RPMI7951 (cell line): ENCODE data around the gene CERKL. TPM values are rescaled to one million over a fixed set of nuclear protein-coding genes. Genes with fewer than 3 reads are reported as not detected.

Source experiments
- DNase-seq: peaks from one replicate; pipeline ENCODE4 v3.0.0-alpha.2; 2012; ENCODE audit warnings: low read depth
- total RNA-seq: library from RNA; depleted of rRNA; stranded (reverse); fragments of >200 nt; shearing (Covaris generic); gene quantifications from 2 replicates; pipeline ENCODE4 v1.2.3, GENCODE V29; 2014

CERKL gene
- total RNA-seq, 1 experiment from 2014 or later: 0.12 TPM

GRCh38 chr2:181626671-181627070, 30.2 kb downstream of the CERKL start:
- DNase-seq: peak; percentile 2

GRCh38 chr2:181623159-181623558, 33.7 kb downstream of the CERKL start:
- DNase-seq: no peak

GRCh38 chr2:181621779-181622490, 35.0 kb downstream of the CERKL start:
- DNase-seq: no peak

GRCh38 chr2:181619516-181619915, 37.4 kb downstream of the CERKL start:
- no peak for DNase-seq

GRCh38 chr2:181616715-181617114, 40.2 kb downstream of the CERKL start:
- DNase-seq: no peak

- no peak for DNase-seq
These were observed 41.8 kb downstream of the CERKL start for GRCh38 chr2:181614874-181615638.

- DNase-seq: no peak
These were observed 43.7 kb downstream of the CERKL start for GRCh38 chr2:181613241-181613640.

GRCh38 chr2:181607629-181608590, 49.0 kb downstream of the CERKL start:
- no peak for DNase-seq

- DNase-seq: no peak
These were observed 50.7 kb downstream of the CERKL start for GRCh38 chr2:181605889-181606837.

GRCh38 chr2:181602017-181602416, 54.9 kb downstream of the CERKL start:
- no peak for DNase-seq

GRCh38 chr2:181596556-181596955, 60.3 kb downstream of the CERKL start:
- DNase-seq: no peak

GRCh38 chr2:181594322-181594721, 62.6 kb downstream of the CERKL start:
- DNase-seq: no peak

GRCh38 chr2:181589779-181590178, 67.1 kb downstream of the CERKL start:
- DNase-seq: no peak

- no peak for DNase-seq
These were observed 68.4 kb downstream of the CERKL start for GRCh38 chr2:181588546-181588945.

- no peak for DNase-seq
These were observed 70.3 kb downstream of the CERKL start for GRCh38 chr2:181586569-181587081.

- DNase-seq: no peak
These were observed 71.2 kb downstream of the CERKL start for GRCh38 chr2:181585732-181586131.

- DNase-seq: no peak
These were observed 75.4 kb downstream of the CERKL start for GRCh38 chr2:181581534-181581933.

GRCh38 chr2:181578829-181579228, 78.1 kb downstream of the CERKL start:
- DNase-seq: no peak

- DNase-seq: no peak
These were observed 80.5 kb downstream of the CERKL start for GRCh38 chr2:181576431-181576830.

GRCh38 chr2:181575650-181576025, 81.3 kb downstream of the CERKL start:
- no peak for DNase-seq
